Peyer's patch (tissue), 4 donors: ENCODE results near the gene NFE2L1.

Experiments
- CTCF ChIP-seq, 6 experiments: fragments of 450-650 bp in 4 of 6; fragments of 200-600 bp in 2 of 6; sonication (generic) in 1 of 6; IDR thresholded peaks; one replicate each; pipeline ENCODE4 v1.5.1; 2017 to 2019; ENCODE audit warnings: antibody characterized with exemption in 6 of 6, mild to moderate bottlenecking in 3 of 6, moderate library complexity in 1 of 6
- POLR2A ChIP-seq, 2 donors: fragments of 450-650 bp; IDR thresholded peaks; one replicate each; pipeline ENCODE4 v1.5.1; 2017; ENCODE audit warnings: antibody characterized with exemption in 2 of 2, mild to moderate bottlenecking in 2 of 2, moderate library complexity in 2 of 2

DNA sequence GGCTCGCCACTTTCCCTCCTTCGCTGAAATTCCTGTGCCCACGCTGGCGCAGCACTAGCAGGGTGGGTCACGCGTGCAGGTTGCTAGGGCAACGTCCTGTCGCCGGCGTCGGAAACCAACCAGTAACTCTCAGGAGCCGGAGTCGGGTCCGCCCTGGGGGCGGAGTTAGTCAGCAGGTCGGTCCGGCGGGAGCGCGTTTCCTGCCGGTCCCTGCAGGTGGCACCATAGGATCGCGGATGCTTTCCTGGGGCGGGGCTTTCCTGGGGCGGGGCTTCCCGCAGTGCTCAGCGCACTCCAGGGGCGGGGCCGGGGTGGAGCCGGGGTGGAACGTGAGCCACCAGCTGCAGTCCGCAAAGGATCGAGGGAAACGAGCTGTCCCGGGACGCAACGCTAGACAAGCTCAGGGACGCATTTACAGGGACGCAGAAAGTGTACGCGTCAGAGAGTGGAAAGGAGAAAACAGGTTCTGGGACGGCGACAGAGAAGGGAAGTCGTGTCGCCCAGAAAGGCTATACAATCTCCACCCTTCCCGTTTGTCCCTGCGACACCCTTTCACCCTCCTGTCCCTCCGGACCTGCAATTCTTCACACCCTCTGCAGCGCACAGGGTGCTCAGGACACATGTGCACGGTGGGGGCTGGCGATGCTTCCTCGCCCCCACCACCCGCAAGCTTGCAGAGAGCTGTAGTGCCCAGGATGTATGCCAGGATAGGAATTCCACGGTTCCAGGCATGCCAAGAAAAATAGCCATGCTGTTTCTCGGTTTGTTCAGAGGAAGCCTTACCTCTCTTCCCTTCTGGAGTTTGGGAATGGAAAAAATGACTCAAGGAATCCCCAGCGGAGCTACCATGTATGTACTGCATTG, 22.9 kb upstream of the NFE2L1 start:
- TF ChIP-seq CTCF (IDR thresholded peaks at IDR 0.05) (peak; percentile 51 to 93 (median 89)), POLR2A (IDR thresholded peaks at IDR 0.05) (peak in 1 of 2 donors; percentile 30)
